Fibroblast of skin of left quadriceps (primary cell): Measurements from ENCODE around the gene ZNF717.
A peak's percentile ranks its signal among the peaks of the same experiment; 100 is the strongest.
"Not testable (repeated sequence)": the region's sequence is repeated elsewhere in the genome, so short reads cannot be mapped to it uniquely, and the experiment has no call there.

ENCODE experiments used
- DNase-seq, 2 experiments: peaks; one replicate each; pipeline ENCODE4 v3.0.0-alpha.2; 2013; ENCODE audit warnings: low read depth in 2 of 2

Gene ZNF717

GRCh38 chr3:75785081-75785755 lies at the start of gene ZNF717:
Gene ZNF717, minus strand, starts transcription at chr3:75785549. Its CDS starts 2,187 bp downstream, at chr3:75783362.
- peak; percentile 73 to 75 for DNase-seq

GRCh38 chr3:75831076-75831475 lies 45.7 kb upstream of the ZNF717 start:
- not testable (repeated sequence) for DNase-seq

GRCh38 chr3:75818019-75818418 lies 32.7 kb upstream of the ZNF717 start:
- DNase-seq, result not testable (repeated sequence)

GRCh38 chr3:75816287-75817180 lies 31.2 kb upstream of the ZNF717 start:
- peak; percentile 3 to 14 for DNase-seq

- DNase-seq, result no peak
Observed at GRCh38 chr3:75814797-75815196, 29.4 kb upstream of the ZNF717 start.

- DNase-seq, result no peak
Observed at GRCh38 chr3:75782506-75782905, 2.8 kb downstream of the ZNF717 start.

- no peak for DNase-seq
Observed at GRCh38 chr3:75781079-75781745, 4.1 kb downstream of the ZNF717 start.

GRCh38 chr3:75777742-75778141 lies 7.6 kb downstream of the ZNF717 start:
- not testable (repeated sequence) for DNase-seq

- not testable (repeated sequence) for DNase-seq
Observed at GRCh38 chr3:75771631-75772030, 13.7 kb downstream of the ZNF717 start.

GRCh38 chr3:75768303-75769017 lies 16.9 kb downstream of the ZNF717 start:
- DNase-seq, result no peak

- no peak for DNase-seq
Observed at GRCh38 chr3:75737831-75738493, 47.4 kb downstream of the ZNF717 start.

GRCh38 chr3:75727985-75728384 lies 57.4 kb downstream of the ZNF717 start:
- DNase-seq, result no peak

- DNase-seq, result no peak
Observed at GRCh38 chr3:75692061-75692460, 93.3 kb downstream of the ZNF717 start.

GRCh38 chr3:75687323-75687722 lies 98.0 kb downstream of the ZNF717 start:
- no peak for DNase-seq
